ENCODE data around the gene VPS18. TPM values are rescaled to one million over a fixed set of nuclear protein-coding genes. Genes with fewer than 3 reads are reported as not detected.

VPS18 gene
- total RNA-seq, 1 donor from 2014 or later, result 33.5 TPM

GRCh38 chr15:40906991-40907802 lies 12.9 kb downstream of the VPS18 start:
- peaks cover 5% of the 10 kb centered on the region for H3K27me3 Mint-ChIP-seq (ENCODE audit: unreplicated experiment)
- peaks cover 42% of the 10 kb centered on the region for H3K4me1 Mint-ChIP-seq (ENCODE audit: low read depth, unreplicated experiment)
- no peak for TF ChIP-seq CTCF (IDR thresholded peaks at IDR 0.05; ENCODE audit: partially characterized antibody, unreplicated experiment)
- no peaks in the 10 kb centered on the region for H3K36me3 Mint-ChIP-seq (ENCODE audit: unreplicated experiment)
- H3K4me3 Mint-ChIP-seq (ENCODE audit: unreplicated experiment), result no peak overlapping the region
- H3K27ac Mint-ChIP-seq (ENCODE audit: unreplicated experiment), result no peak overlapping the region
- DNase-seq, result no peak
- peaks cover 7% of the 10 kb centered on the region for H3K9me3 Mint-ChIP-seq (ENCODE audit: unreplicated experiment)

- TF ChIP-seq CTCF (IDR thresholded peaks at IDR 0.05; ENCODE audit: partially characterized antibody, unreplicated experiment), result no peak
- peaks cover 42% of the 10 kb centered on the region for H3K4me1 Mint-ChIP-seq (ENCODE audit: low read depth, unreplicated experiment)
- no peak overlapping the region for H3K4me3 Mint-ChIP-seq (ENCODE audit: unreplicated experiment)
- H3K27ac Mint-ChIP-seq (ENCODE audit: unreplicated experiment), result peak overlapping the region; percentile 48
- peaks cover 7% of the 10 kb centered on the region for H3K9me3 Mint-ChIP-seq (ENCODE audit: unreplicated experiment)
- H3K27me3 Mint-ChIP-seq (ENCODE audit: unreplicated experiment), result peaks cover 2% of the 10 kb centered on the region
- no peaks in the 10 kb centered on the region for H3K36me3 Mint-ChIP-seq (ENCODE audit: unreplicated experiment)
- DNase-seq, result no peak
These were observed 13.8 kb downstream of the VPS18 start for GRCh38 chr15:40908095-40908494.

GRCh38 chr15:40909662-40910630 lies 15.7 kb downstream of the VPS18 start:
- peaks cover 4% of the 10 kb centered on the region for H3K27me3 Mint-ChIP-seq (ENCODE audit: unreplicated experiment)
- peaks cover 2% of the 10 kb centered on the region for H3K9me3 Mint-ChIP-seq (ENCODE audit: unreplicated experiment)
- no peak for DNase-seq
- H3K27ac Mint-ChIP-seq (ENCODE audit: unreplicated experiment), result peak overlapping the region; percentile 82
- no peaks in the 10 kb centered on the region for H3K36me3 Mint-ChIP-seq (ENCODE audit: unreplicated experiment)
- no peak for TF ChIP-seq CTCF (IDR thresholded peaks at IDR 0.05; ENCODE audit: partially characterized antibody, unreplicated experiment)
- peaks cover 44% of the 10 kb centered on the region for H3K4me1 Mint-ChIP-seq (ENCODE audit: low read depth, unreplicated experiment)
- H3K4me3 Mint-ChIP-seq (ENCODE audit: unreplicated experiment), result peak overlapping the region; percentile 74

- Mint-ChIP-seq H3K27me3 (ENCODE audit: unreplicated experiment) (peaks cover 4% of the 10 kb centered on the region), H3K9me3 (ENCODE audit: unreplicated experiment) (peaks cover 2% of the 10 kb centered on the region), H3K4me1 (ENCODE audit: low read depth, unreplicated experiment) (peaks cover 39% of the 10 kb centered on the region), H3K4me3 (ENCODE audit: unreplicated experiment) (peak overlapping the region; percentile 65), H3K27ac (ENCODE audit: unreplicated experiment) (peak overlapping the region; percentile 91), H3K36me3 (ENCODE audit: unreplicated experiment) (no peaks in the 10 kb centered on the region)
- no peak for TF ChIP-seq CTCF (IDR thresholded peaks at IDR 0.05; ENCODE audit: partially characterized antibody, unreplicated experiment)
- DNase-seq, result peak; percentile 57
These were observed 16.9 kb downstream of the VPS18 start for GRCh38 chr15:40911141-40911540.
